GM19455 (cell line): ENCODE results near the gene PGP.

Experiments
- ATAC-seq: cut with Tn5 transposase; IDR thresholded peaks from one replicate; pipeline ENCODE4 v1.9.1; 2021; ENCODE audit not compliant: unreplicated experiment

PGP gene

DNA sequence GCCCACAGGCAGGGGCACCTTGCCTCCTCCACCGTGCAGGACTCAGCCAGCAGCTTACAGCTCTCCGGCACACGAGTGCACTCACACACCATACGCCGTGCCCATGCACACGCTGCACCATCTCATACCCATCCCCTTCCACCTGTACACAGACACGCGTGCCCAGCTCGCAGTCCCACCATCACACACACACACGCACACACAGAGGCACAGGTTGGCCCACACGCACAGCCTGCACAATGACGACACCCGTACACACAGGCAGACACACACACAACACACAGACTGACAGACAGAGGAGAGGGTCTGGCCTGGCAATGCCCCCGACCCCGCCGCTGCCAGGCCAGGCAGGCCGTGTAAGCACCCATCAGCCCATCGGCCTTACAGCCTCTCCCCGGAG lies 30.3 kb downstream of the PGP start:
- no peak for ATAC-seq

DNA sequence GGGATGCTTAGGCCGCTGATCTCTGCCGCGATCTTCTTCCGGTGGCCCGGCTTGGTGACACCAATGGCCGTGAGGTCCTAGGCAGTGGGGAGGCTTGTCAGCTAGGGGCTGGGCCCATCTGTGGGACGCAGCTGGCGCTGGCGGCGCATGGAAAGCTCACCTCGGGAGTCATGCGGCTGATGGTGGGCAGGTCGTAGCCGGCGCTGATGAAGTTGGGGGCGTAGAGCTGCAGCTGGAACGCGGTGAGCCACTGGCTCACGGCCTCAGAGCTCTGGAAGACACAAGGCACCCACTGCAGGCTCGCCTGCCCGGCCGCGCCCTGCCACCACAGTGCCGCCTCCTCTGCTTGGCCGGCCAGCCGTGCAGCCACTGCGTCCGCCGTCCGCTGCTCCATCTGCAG lies 31.0 kb downstream of the PGP start:
- no peak for ATAC-seq

DNA sequence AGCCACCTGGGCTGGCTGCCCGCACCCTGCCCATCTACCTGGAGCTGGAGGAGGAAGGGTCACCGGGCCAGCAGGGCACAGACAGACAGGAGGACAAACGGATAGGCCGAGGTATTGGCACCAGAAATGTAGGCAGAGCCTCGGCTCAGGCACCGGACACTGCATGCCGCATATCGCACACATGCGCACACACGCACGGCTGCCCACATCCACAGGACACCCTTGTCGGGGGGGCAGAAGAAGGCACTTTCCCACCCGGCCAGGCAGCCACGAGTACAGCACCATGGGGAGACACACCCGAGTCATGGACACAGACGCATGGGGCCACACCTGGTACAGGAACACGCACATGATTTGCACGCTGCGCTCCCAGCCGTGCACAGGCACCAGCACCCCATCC lies 32.7 kb downstream of the PGP start:
- ATAC-seq = no peak

GRCh38 chr16:2180962-2181923 lies 33.4 kb downstream of the PGP start:
- no peak for ATAC-seq

GRCh38 chr16:2180461-2180860 lies 34.2 kb downstream of the PGP start:
- ATAC-seq = no peak

- no peak for ATAC-seq
Measured at GRCh38 chr16:2179576-2179975, 35.1 kb downstream of the PGP start.

- no peak for ATAC-seq
Measured at GRCh38 chr16:2179107-2179501, 35.5 kb downstream of the PGP start.

DNA sequence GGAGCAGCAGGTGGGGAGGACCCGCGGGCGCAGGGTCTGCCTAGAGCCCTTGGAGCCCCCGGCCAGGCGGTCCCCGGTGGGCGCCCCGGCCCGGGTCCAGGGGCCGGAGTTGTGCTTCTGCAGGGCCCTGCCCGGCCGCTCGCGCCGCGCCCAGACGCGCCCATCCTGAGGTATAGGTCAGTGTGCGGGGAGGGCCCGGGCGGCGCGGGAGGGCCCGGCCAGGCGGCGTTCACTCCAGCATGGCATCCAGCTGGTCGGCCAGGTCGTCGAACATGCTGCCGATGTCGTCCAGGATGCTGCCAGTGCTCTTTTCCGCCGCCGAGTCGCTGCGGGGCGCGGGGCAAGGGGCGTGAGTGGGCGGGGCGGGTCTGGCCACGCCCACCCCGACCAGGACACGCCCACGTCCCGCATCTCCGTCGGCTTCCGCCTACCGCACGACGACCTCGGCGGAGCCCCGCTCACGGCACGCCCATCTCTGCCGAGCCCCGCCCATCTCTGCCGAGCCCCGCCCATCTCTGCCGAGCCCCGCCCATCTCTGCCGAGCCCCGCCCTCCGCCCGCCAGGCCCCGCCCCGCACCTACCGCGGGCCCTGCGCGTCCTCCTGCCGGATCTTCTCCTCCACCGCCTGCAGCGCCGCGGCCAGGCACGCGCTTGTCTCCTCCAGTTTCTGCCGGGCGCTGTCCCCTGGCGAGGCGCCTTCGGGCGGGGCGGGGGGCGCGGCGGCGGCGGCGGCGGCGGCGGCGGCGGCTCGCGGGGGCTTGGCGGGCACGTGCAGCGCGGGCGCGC lies 36.1 kb downstream of the PGP start:
- no peak for ATAC-seq

DNA sequence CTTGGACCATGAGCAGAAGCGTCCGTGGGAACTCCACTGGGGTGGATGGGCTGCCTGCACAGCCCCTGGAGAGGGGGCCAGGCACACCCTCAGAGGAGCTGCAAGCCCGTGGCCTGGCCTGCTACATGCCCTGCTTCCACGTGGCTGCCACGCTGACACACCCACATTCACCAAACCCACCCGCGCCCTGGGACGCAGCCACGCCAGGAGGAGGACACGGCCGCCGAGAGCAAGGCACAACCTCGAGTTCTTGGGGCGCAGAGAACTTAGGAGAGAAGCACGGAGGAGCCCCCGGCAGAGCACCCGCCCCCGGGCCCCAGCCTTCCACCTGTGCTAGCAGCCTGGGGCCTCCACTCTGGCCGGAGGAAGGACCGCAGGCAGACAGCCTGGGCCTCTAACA lies 37.1 kb downstream of the PGP start:
- ATAC-seq = no peak

DNA sequence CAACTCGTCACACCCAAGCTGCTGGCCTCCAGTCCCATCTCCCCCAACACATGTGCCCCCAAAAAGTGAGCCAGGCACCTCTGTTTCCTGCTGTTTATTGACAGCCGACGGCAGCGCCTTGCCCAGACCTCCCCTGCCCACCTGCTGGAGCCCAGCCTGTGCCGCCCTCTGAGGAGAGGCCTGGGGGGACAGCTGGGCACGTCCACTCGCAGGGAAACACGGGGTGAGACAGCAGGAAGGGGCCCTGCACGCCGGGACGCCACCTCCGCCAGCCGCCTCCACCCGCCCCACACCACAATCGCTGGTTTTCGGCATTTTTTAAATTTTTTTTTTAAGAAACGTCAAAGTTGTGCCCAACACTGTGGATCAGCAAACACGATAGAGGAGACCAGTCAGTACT lies 37.5 kb downstream of the PGP start:
- ATAC-seq = no peak

- ATAC-seq = no peak
Measured at GRCh38 chr16:2176047-2176446, 38.6 kb downstream of the PGP start.

DNA sequence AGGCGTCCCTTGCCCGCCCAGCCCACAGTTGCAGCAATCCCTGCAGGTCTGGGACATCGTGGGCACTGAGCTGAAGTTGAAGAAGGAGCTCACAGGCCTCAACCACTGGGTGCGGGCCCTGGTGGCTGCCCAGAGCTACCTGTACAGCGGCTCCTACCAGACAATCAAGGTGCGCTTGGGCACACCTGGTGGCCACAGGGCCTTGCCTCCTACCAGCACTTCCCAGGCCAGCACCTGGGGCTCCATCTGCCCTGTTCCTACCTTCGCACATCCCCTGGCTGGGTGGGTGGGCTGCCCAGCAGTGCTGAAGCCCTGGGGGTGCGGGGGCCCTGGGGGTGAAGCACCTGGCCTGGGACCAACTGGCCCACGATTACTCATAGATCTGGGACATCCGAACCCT lies 39.2 kb downstream of the PGP start:
- ATAC-seq = no peak

GRCh38 chr16:2174396-2175131 lies 40.1 kb downstream of the PGP start:
- no peak for ATAC-seq

DNA sequence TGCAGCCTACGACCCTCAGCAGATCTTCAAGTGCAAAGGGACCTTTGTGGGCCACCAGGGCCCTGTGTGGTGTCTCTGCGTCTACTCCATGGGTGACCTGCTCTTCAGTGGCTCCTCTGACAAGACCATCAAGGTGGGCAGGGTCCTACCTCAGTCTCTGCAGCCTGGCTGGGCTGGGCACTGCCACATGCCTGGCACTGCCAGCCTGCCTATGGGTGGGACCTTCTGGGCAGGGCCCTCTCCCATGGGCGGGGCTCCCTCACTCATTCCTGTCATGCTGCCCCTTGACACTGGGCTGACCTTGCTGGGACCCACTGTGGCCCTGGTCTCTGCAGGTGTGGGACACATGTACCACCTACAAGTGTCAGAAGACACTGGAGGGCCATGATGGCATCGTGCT lies 40.7 kb downstream of the PGP start:
- no peak for ATAC-seq

DNA sequence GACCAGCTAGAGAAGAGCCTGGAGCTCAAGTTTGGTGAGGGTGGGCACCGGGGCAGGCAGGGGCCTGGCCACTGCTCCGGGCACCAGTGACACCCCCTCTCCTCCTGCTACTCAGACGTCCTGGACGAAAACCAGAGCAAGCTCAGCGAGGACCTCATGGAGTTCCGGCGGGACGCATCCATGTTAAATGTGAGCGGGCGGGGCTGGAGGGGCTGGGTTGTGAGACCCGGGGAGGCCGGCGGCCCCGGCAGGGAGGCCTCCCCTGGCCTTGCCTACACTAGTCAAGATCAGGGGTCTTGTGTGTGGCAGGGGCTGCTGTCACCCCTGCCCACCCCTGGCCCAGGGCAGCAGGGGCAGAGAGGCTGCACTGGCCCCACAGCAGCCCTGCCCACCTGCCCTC lies 41.3 kb downstream of the PGP start:
- ATAC-seq = no peak

DNA sequence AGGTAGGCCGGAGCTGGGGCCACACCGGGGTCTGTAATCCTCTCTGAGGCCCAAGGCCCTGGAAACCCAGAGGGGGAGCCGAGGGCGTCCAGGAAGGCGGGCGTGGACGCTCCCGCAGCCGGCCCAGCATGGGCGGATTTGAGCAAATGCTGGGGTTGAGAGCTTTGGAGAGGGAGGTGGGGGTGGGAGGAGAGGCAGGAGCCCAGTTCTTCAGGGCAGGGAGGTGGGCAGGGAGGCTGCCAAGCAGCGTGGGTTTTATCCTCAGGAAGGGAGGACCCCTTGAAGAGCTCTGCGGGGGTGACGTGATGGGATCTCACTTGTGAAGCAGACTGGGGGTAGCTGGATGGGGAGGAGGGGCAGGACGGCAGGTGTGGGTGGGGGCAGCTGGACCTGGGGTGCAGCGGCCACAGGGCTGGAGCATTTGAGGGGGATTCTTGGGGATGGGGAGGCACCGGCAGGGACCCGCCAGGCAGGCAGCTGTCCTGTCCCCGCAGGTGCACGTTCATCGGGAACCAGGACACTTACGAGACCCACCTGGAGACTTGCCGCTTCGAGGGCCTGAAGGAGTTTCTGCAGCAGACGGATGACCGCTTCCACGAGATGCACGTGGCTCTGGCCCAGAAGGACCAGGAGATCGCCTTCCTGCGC lies 41.8 kb downstream of the PGP start:
- ATAC-seq = no peak

DNA sequence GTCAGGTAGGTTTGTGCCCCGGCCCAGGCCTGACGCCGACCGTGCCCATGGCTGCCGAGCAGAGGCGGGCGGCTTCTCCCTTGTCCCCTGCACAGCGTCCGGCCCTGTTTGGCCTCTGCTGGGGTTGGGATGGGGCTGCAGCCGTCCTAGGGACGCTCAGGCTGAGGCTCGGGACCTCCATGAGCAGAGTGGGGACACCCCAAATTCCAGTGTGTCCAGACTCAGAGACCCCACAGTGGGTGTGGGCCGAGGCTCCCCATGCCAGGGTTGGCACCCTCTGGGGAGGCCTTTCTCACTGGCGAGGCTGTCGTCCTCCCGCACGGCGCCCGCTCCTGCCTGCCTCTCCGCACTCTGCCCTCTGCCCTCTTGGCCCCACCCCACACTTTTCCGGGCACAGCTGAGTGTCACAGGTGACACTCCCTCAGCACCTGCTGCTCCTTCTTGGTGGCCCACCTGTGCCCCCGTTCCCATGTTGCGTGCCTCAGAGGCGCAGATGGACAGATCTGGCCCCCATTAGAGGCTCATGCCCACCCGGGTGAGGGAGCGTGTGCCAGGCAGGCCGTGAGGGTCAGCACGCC lies 43.0 kb downstream of the PGP start:
- no peak for ATAC-seq

- no peak for ATAC-seq
Measured at GRCh38 chr16:2170587-2171435, 43.8 kb downstream of the PGP start.

GRCh38 chr16:2170080-2170479 lies 44.6 kb downstream of the PGP start:
- ATAC-seq = no peak
